B cell (primary cell): ENCODE data around the gene TPP1. TPM values are rescaled to one million over a fixed set of nuclear protein-coding genes. Genes with fewer than 3 reads are reported as not detected.

Experiments
- ATAC-seq: fragments of 200-7000 bp; cut with Tn5 transposase; one replicate; pipeline ENCODE4 v1.10.0; 2021; ENCODE audit warnings: low read depth, mild to moderate bottlenecking, moderate number of reproducible peaks, moderate library complexity
- CTCF ChIA-PET: fragments of 350-600 bp; sonication (Branson Sonifier 250); formaldehyde crosslinking; loops from one replicate; lab custom pipeline; 2021; ENCODE audit warnings: antibody characterized with exemption, inconsistent platforms; lab: Charles Lee
- POLR2A ChIA-PET: fragments of 350-600 bp; sonication (Branson Sonifier 250); formaldehyde crosslinking; loops from one replicate; lab custom pipeline; 2021; ENCODE audit warnings: antibody characterized with exemption; lab: Charles Lee
- DNase-seq: peaks from one replicate; pipeline ENCODE4 v3.0.0; 2013
- H2AFZ ChIP-seq: 2 replicates; pipeline ENCODE4 v1.6.1; 2012; ENCODE audit warnings: mild to moderate bottlenecking, low read depth, low read length; ENCODE audit not compliant: insufficient read depth, poor library complexity, severe bottlenecking
- H3K27ac ChIP-seq, 2 donors: 1 replicate in 1 of 2; 2 replicates in 1 of 2; pipeline ENCODE4 v1.5.1; 2012 to 2013; ENCODE audit warnings: low read length in 2 of 2, mild to moderate bottlenecking in 2 of 2, moderate library complexity in 1 of 2
- H3K27me3 ChIP-seq, 4 experiments: fragments of 200-600 bp in 1 of 4; sonication (generic) in 1 of 4; replicated peaks in 1 of 4; 1 replicate in 2 of 4; 2 replicates in 2 of 4; pipeline versions ENCODE4 v1.6.1 to v1.7.0; 2013 to 2016; ENCODE audit warnings: low read length in 3 of 4, mild to moderate bottlenecking in 2 of 4, mixed read lengths in 1 of 4, moderate library complexity in 1 of 4; ENCODE audit not compliant: insufficient read depth in 4 of 4, control insufficient read depth in 3 of 4; ENCODE audit errors: control extremely low read depth in 1 of 4
- H3K36me3 ChIP-seq, 2 experiments: replicated peaks in 1 of 2; 1 replicate in 1 of 2; 2 replicates in 1 of 2; pipeline versions ENCODE4 v1.6.1 to v1.7.1; 2013; ENCODE audit warnings: low read length in 1 of 2; ENCODE audit not compliant: insufficient read depth in 2 of 2, control insufficient read depth in 1 of 2; ENCODE audit errors: control extremely low read depth in 1 of 2, extremely low read depth in 1 of 2
- H3K4me1 ChIP-seq, 2 donors: fragments of 200-600 bp in 1 of 2; sonication (generic) in 1 of 2; 1 replicate in 1 of 2; 2 replicates in 1 of 2; pipeline versions ENCODE4 v1.5.1 to v1.6.1; 2013 to 2017; ENCODE audit warnings: low read length in 2 of 2; ENCODE audit not compliant: control insufficient read depth in 2 of 2, insufficient read depth in 2 of 2
- H3K4me2 ChIP-seq: replicated peaks from 2 replicates; pipeline ENCODE3; 2012; ENCODE audit warnings: mild to moderate bottlenecking, low read depth, low read length; ENCODE audit not compliant: poor library complexity, severe bottlenecking
- H3K4me3 ChIP-seq, 5 experiments: fragments of 200-600 bp in 1 of 5; sonication (generic) in 1 of 5; 1 replicate in 3 of 5; 2 replicates in 2 of 5; pipeline versions ENCODE4 v1.5.1 to v1.7.0; 2011 to 2016; ENCODE audit warnings: low read length in 4 of 5, mild to moderate bottlenecking in 4 of 5, low read depth in 2 of 5, control low read depth in 1 of 5, moderate library complexity in 1 of 5; ENCODE audit not compliant: insufficient read depth in 1 of 5; ENCODE audit errors: control extremely low read depth in 1 of 5, extremely low read depth in 1 of 5
- H3K79me2 ChIP-seq: fragments of 200-600 bp; sonication (generic); one replicate; pipeline ENCODE4 v1.6.0; 2016; ENCODE audit warnings: low read length; ENCODE audit not compliant: control insufficient read depth, insufficient read depth
- H3K9ac ChIP-seq: fragments of 200-600 bp; sonication (generic); 2 replicates; pipeline ENCODE4 v1.6.1; 2017; ENCODE audit warnings: mild to moderate bottlenecking, low read length, moderate library complexity
- H3K9me3 ChIP-seq, 3 donors: one replicate each; pipeline versions ENCODE4 v1.6.1 to v1.7.1; 2013; ENCODE audit warnings: low read length in 2 of 3; ENCODE audit not compliant: control insufficient read depth in 2 of 3, insufficient read depth in 1 of 3; ENCODE audit errors: control extremely low read depth in 1 of 3
- H4K20me1 ChIP-seq: 2 replicates; pipeline ENCODE4 v1.6.0; 2012; ENCODE audit warnings: mild to moderate bottlenecking, low read length; ENCODE audit not compliant: insufficient read depth, control insufficient read depth, poor library complexity, severe bottlenecking
- H3K27ac Mint-ChIP-seq: one replicate; pipeline ENCODE4 v1.8.0; 2021; ENCODE audit warnings: mixed read lengths
- H3K27me3 Mint-ChIP-seq: one replicate; pipeline ENCODE4 v1.8.0; 2021; ENCODE audit warnings: mixed read lengths
- H3K4me1 Mint-ChIP-seq: one replicate; pipeline ENCODE4 v1.8.0; 2021; ENCODE audit warnings: mixed read lengths
- H3K4me3 Mint-ChIP-seq: one replicate; pipeline ENCODE4 v1.8.0; 2021; ENCODE audit warnings: mixed read lengths
- H3K9me3 Mint-ChIP-seq: one replicate; pipeline ENCODE4 v1.8.0; 2022; ENCODE audit warnings: mixed read lengths; ENCODE audit not compliant: insufficient read depth
- EZH2 ChIP-seq: IDR thresholded peaks from 2 replicates; pipeline ENCODE4 v1.6.1; 2012; ENCODE audit warnings: borderline replicate concordance, low read depth, mild to moderate bottlenecking, moderate library complexity, low read length; ENCODE audit not compliant: insufficient read depth, poor library complexity, severe bottlenecking
- WGBS: methylation state at CpG from one replicate; pipeline ENCODE4 v1.1.5; 2013; ENCODE audit warnings: missing lambda C conversion rate; ENCODE audit not compliant: insufficient coverage; 5-methylcytosine and 5-hydroxymethylcytosine counted together
- intact Hi-C: fragments of 100-400 bp; cut with micrococcal nuclease; formaldehyde crosslinking; loops from one replicate; pipeline ENCODE4 v1.10.0; 2022
- polyA plus RNA-seq: library from polyadenylated mRNA; depleted of rRNA; stranded (reverse); fragments of >200 nt; gene quantifications from 2 replicates; pipeline ENCODE4 v1.2.3, GENCODE V29; 2012
- total RNA-seq, 2 donors: library from RNA; stranded (reverse); fragments of 120-200 nt in 1 of 2; gene quantifications; 1 replicate in 1 of 2; 2 replicates in 1 of 2; pipeline versions ENCODE4 v1.2.3 to v1.2.4, GENCODE V29; 2013 to 2022
- TF ChIP-seq, protein P1 (sequence below): fragments of 200-600 bp; IDR thresholded peaks from one replicate; pipeline ENCODE4 v1.8.0; 2022; ENCODE audit warnings: antibody characterized with exemption, mild to moderate bottlenecking

TPP1 gene
- total and polyA plus RNA-seq, 2 donors (not counting 1 experiment from before 2014, with no cell fraction given): 133 to 191 TPM

DNA sequence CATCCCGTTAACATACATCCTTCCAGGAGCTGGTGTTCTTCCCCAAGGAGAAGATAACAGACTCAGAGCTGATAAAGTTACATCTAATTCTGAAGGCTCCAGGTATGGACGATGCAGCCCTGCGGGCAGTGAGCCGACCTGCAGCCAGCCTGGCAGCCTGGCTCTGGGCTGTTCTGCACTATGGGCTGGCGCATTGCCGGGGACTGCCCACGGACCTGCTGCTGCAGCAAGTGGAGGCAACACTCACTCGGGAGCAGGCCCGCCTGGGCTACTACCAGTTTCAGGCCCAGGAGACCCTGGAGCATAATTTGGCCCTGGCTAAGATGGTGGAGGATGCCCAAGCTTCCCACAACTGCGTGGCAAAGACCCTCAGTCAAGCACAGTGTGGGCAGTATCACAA is 55.6 kb downstream of the TPP1 start:
- TF ChIP-seq, protein P1, sequence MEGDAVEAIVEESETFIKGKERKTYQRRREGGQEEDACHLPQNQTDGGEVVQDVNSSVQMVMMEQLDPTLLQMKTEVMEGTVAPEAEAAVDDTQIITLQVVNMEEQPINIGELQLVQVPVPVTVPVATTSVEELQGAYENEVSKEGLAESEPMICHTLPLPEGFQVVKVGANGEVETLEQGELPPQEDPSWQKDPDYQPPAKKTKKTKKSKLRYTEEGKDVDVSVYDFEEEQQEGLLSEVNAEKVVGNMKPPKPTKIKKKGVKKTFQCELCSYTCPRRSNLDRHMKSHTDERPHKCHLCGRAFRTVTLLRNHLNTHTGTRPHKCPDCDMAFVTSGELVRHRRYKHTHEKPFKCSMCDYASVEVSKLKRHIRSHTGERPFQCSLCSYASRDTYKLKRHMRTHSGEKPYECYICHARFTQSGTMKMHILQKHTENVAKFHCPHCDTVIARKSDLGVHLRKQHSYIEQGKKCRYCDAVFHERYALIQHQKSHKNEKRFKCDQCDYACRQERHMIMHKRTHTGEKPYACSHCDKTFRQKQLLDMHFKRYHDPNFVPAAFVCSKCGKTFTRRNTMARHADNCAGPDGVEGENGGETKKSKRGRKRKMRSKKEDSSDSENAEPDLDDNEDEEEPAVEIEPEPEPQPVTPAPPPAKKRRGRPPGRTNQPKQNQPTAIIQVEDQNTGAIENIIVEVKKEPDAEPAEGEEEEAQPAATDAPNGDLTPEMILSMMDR: no peak
- no peak for TF ChIP-seq EZH2
- DNase-seq (no peak), ATAC-seq (no peak)
- no peak overlapping the region for H2AFZ ChIP-seq
- Mint-ChIP-seq H3K9me3 (no peaks in the 10 kb centered on the region), H3K4me1 (no peaks in the 10 kb centered on the region), H3K27ac (no peak overlapping the region), H3K4me3 (no peak overlapping the region), H3K27me3 (no peaks in the 10 kb centered on the region)
- H3K27ac ChIP-seq: no peak overlapping the region
- 98% methylated on average over 10 of the region's 10 CpGs for WGBS
- H3K4me2 ChIP-seq: no peak overlapping the region
- H3K27me3 ChIP-seq: no peaks in the 10 kb centered on the region
- no peak overlapping the region for H3K4me3 ChIP-seq
- H3K79me2 ChIP-seq: no peaks in the 10 kb centered on the region
- H3K9ac ChIP-seq: no peak overlapping the region
- H3K4me1 ChIP-seq: no peaks in the 10 kb centered on the region
- CTCF ChIA-PET: interaction anchor here (0.6 kb wide), 1 partner anchor 33 kb away, joined by 3 read pairs; no protein-coding TSS in a partner anchor
- no peaks in the 10 kb centered on the region for H4K20me1 ChIP-seq
- POLR2A ChIA-PET: interaction anchor here (0.6 kb wide), 1 partner anchor 12 kb away, joined by 3 read pairs; no protein-coding TSS in a partner anchor
- no peaks in the 10 kb centered on the region for H3K9me3 ChIP-seq
- intact Hi-C loops: no loop called here
- H3K36me3 ChIP-seq: peaks cover 0 to 2% of the 10 kb centered on the region in 2 experiments

DNA sequence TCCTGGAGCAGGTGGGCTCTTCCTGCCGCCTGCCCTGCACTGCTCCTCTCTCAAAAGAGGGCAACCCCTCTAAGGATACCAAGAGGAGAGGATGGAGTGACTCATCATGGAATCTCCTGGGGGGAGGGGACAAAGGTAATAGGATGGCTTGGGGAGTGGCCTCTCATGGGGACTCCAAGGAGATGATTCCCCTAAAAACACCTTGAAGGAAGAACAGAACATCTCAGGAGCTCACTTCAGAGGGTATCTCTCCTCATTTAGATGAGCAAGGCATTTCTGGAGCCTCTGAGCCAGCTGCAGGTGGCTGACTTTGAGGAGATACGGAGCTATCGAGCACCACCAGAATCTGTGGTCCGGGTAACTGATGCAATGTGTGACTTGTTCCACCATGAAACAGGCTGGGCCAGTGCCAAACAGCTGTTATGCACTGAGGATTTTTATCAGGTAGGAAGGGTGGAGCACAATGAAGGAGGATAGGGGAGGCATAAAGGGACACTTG is 56.1 kb downstream of the TPP1 start:
- Histone ChIP-seq H2AFZ (no peak overlapping the region), H3K9me3 (no peaks in the 10 kb centered on the region), H3K79me2 (no peaks in the 10 kb centered on the region), H3K27ac (no peak overlapping the region), H3K9ac (no peak overlapping the region), H3K4me1 (no peaks in the 10 kb centered on the region), H3K4me3 (no peak overlapping the region), H3K27me3 (no peaks in the 10 kb centered on the region), H3K36me3 (peaks cover 0 to 2% of the 10 kb centered on the region in 2 experiments), H3K4me2 (no peak overlapping the region), H4K20me1 (no peaks in the 10 kb centered on the region)
- WGBS: 93% methylated on average over 3 of the region's 4 CpGs
- Mint-ChIP-seq H3K27me3 (no peaks in the 10 kb centered on the region), H3K4me1 (no peaks in the 10 kb centered on the region), H3K4me3 (no peak overlapping the region), H3K9me3 (no peaks in the 10 kb centered on the region), H3K27ac (no peak overlapping the region)
- no peak for TF ChIP-seq EZH2
- intact Hi-C loops: no loop called here
- CTCF ChIA-PET: interaction anchor here (0.6 kb wide), 1 partner anchor 33 kb away, joined by 3 read pairs; no protein-coding TSS in a partner anchor
- POLR2A ChIA-PET: interaction anchor here (0.6 kb wide), 1 partner anchor 12 kb away, joined by 3 read pairs; no protein-coding TSS in a partner anchor
- DNase-seq: no peak
- ATAC-seq: no peak

Other genes starting within 250 kb of the TPP1 start
- gene SMPD1, start 228.9 kb downstream of the TPP1 start, total RNA-seq: 18.3 TPM in 2 replicates
- 30.7 and 32.0 TPM in 2 replicates for gene SMPD1, start 228.9 kb downstream of the TPP1 start, polyA plus RNA-seq
- 31.4 and 32.5 TPM in 2 replicates for gene APBB1, start 200.3 kb downstream of the TPP1 start, total RNA-seq
- 23.4 and 23.8 TPM in 2 replicates for gene APBB1, start 200.3 kb downstream of the TPP1 start, polyA plus RNA-seq
- gene HPX, start 178.4 kb downstream of the TPP1 start, total RNA-seq: 1.1 and 2.4 TPM in 2 replicates
- 0.64 and 1.2 TPM in 2 replicates for gene HPX, start 178.4 kb downstream of the TPP1 start, polyA plus RNA-seq
- 16.0 and 20.1 TPM in 2 replicates for gene TRIM3, start 145.5 kb downstream of the TPP1 start, total RNA-seq
- 11.4 and 17.8 TPM in 2 replicates for gene TRIM3, start 145.5 kb downstream of the TPP1 start, polyA plus RNA-seq
- gene ARFIP2, start 138.1 kb downstream of the TPP1 start, total RNA-seq: 46.8 and 47.5 TPM in 2 replicates
- gene ARFIP2, start 138.1 kb downstream of the TPP1 start, polyA plus RNA-seq: 54.5 and 88.1 TPM in 2 replicates
- gene TIMM10B, start 137.9 kb downstream of the TPP1 start, total RNA-seq: 62.1 and 63.7 TPM in 2 replicates
- gene TIMM10B, start 137.9 kb downstream of the TPP1 start, polyA plus RNA-seq: 42.9 and 48.5 TPM in 2 replicates
- 58.2 and 59.6 TPM in 2 replicates for gene DNHD1, start 122.1 kb downstream of the TPP1 start, total RNA-seq
- 53.9 and 58.0 TPM in 2 replicates for gene DNHD1, start 122.1 kb downstream of the TPP1 start, polyA plus RNA-seq
- 29.4 and 29.5 TPM in 2 replicates for gene RRP8, start 15.8 kb downstream of the TPP1 start, total RNA-seq
- 6.8 and 8.6 TPM in 2 replicates for gene RRP8, start 15.8 kb downstream of the TPP1 start, polyA plus RNA-seq
- 119 and 131 TPM in 2 replicates for gene ILK, start 15.6 kb downstream of the TPP1 start, total RNA-seq
- 85.9 and 88.5 TPM in 2 replicates for gene ILK, start 15.6 kb downstream of the TPP1 start, polyA plus RNA-seq
- gene TAF10, start 7.2 kb downstream of the TPP1 start, total RNA-seq: 92.2 and 114 TPM in 2 replicates
- gene TAF10, start 7.2 kb downstream of the TPP1 start, polyA plus RNA-seq: 107 and 156 TPM in 2 replicates
- gene DCHS1, start 36.4 kb upstream of the TPP1 start, total RNA-seq: 0.78 and 0.84 TPM in 2 replicates
- 0.31 and 0.79 TPM in 2 replicates for gene DCHS1, start 36.4 kb upstream of the TPP1 start, polyA plus RNA-seq
- gene MRPL17, start 63.9 kb upstream of the TPP1 start, total RNA-seq: 18.2 and 23.1 TPM in 2 replicates
- 4.8 and 9.9 TPM in 2 replicates for gene MRPL17, start 63.9 kb upstream of the TPP1 start, polyA plus RNA-seq
- gene OR2AG2, start 152.6 kb upstream of the TPP1 start, total RNA-seq: 0.27 TPM in 1 of 2 replicates, not detected in the other
- gene OR2AG2, start 152.6 kb upstream of the TPP1 start, polyA plus RNA-seq: not detected in 2 replicates
- not detected in 2 replicates for gene OR2AG1, start 163.6 kb upstream of the TPP1 start, total RNA-seq
- gene OR2AG1, start 163.6 kb upstream of the TPP1 start, polyA plus RNA-seq: not detected in 2 replicates
- 0.10 and 0.12 TPM in 2 replicates for gene OR6A2, start 180.3 kb upstream of the TPP1 start, total RNA-seq
- gene OR6A2, start 180.3 kb upstream of the TPP1 start, polyA plus RNA-seq: not detected in 2 replicates
- not detected in 2 replicates for gene OR10A5, start 226.3 kb upstream of the TPP1 start, total RNA-seq
- not detected in 2 replicates for gene OR10A5, start 226.3 kb upstream of the TPP1 start, polyA plus RNA-seq
- gene OR10A2, start 243.6 kb upstream of the TPP1 start, total RNA-seq: not detected in 2 replicates
- not detected in 2 replicates for gene OR10A2, start 243.6 kb upstream of the TPP1 start, polyA plus RNA-seq